Peyer's patch (tissue), 4 donors: Measurements from ENCODE around the gene RNF149.
"Not testable (repeated sequence)": the region's sequence is repeated elsewhere in the genome, so short reads cannot be mapped to it uniquely, and the experiment has no call there.

Source experiments
- POLR2A ChIP-seq, 2 donors: fragments of 450-650 bp; IDR thresholded peaks; one replicate each; pipeline ENCODE4 v1.5.1; 2017; ENCODE audit warnings: antibody characterized with exemption in 2 of 2, mild to moderate bottlenecking in 2 of 2, moderate library complexity in 2 of 2
- TF ChIP-seq, protein P1 (sequence below), 6 experiments: fragments of 450-650 bp in 4 of 6; fragments of 200-600 bp in 2 of 6; sonication (generic) in 1 of 6; IDR thresholded peaks; one replicate each; pipeline ENCODE4 v1.5.1; 2017 to 2019; ENCODE audit warnings: antibody characterized with exemption in 6 of 6, mild to moderate bottlenecking in 3 of 6, moderate library complexity in 1 of 6

DNA sequence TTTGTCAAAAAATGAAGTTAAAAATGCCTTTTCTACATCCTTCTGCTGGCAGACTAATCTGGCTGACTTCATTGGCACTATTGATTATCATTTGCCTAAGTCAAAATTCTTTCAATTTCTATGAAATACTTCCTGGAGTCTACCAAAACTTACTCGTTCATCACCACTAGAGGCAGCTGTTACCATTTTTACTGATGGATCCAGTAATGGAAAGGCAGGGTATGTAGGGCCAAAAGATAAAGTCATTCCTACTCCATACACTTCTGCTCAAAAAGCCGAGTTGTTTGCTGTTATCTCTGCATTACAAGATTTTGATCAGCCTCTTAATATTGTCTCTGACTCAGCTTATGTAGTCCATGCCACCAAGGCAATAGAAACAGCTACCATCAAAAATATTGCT lies 67.8 kb downstream of the RNF149 start:
- TF ChIP-seq, protein P1, sequence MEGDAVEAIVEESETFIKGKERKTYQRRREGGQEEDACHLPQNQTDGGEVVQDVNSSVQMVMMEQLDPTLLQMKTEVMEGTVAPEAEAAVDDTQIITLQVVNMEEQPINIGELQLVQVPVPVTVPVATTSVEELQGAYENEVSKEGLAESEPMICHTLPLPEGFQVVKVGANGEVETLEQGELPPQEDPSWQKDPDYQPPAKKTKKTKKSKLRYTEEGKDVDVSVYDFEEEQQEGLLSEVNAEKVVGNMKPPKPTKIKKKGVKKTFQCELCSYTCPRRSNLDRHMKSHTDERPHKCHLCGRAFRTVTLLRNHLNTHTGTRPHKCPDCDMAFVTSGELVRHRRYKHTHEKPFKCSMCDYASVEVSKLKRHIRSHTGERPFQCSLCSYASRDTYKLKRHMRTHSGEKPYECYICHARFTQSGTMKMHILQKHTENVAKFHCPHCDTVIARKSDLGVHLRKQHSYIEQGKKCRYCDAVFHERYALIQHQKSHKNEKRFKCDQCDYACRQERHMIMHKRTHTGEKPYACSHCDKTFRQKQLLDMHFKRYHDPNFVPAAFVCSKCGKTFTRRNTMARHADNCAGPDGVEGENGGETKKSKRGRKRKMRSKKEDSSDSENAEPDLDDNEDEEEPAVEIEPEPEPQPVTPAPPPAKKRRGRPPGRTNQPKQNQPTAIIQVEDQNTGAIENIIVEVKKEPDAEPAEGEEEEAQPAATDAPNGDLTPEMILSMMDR (IDR thresholded peaks at IDR 0.05), result peak in 5 of 6 experiments; percentile 25 to 75 (median 68)
- TF ChIP-seq POLR2A (IDR thresholded peaks at IDR 0.05), result not testable (repeated sequence)
